Putamen (tissue), 1 donor: ENCODE results near the gene FKBP5.
"Not testable (repeated sequence)": the region's sequence is repeated elsewhere in the genome, so short reads cannot be mapped to it uniquely, and the experiment has no call there.

Source experiments
- DNase-seq: peaks from one replicate; pipeline ENCODE4 v3.0.0-alpha.2; 2016; ENCODE audit warnings: low spot score

Gene FKBP5

DNA sequence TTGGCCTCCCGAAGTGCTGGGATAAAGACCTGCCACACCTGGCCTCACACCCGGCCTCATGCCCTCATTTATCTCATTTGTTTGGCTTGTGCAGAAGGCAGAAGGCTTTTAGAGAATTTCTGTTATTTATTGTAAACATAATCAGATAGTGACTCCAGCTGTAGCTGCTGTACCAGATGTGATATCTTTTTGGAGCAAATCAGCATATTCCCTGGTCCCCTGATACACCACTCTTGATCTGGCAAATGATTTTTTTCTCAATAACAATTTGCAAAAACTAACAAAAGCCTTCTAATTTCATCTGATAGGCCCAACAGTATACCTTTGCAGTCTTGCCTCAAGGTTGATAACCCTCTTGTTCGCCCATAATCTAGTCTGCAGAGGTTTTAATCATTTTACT lies 149.5 kb downstream of the FKBP5 start:
- DNase-seq: no peak

DNA sequence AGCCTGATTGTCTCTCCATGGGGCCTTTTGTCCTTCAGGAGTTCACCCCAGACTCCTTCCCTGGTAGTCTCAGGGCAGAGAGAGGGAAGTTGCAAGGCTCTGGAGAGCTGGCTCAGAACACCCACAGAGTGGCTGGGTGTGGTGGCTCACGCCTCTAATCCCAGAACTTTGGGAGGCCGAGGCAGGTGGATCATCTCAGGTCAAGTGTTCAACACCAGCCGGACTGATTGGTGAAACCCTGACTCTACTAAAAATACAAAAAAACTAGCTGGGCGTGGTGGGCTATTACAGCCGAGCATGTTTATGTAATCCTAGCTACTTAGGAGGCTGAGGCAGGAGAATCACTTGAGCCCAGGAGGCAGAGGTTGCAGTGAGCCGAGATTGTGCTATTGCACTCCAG lies 152.9 kb downstream of the FKBP5 start:
- DNase-seq: not testable (repeated sequence)

DNA sequence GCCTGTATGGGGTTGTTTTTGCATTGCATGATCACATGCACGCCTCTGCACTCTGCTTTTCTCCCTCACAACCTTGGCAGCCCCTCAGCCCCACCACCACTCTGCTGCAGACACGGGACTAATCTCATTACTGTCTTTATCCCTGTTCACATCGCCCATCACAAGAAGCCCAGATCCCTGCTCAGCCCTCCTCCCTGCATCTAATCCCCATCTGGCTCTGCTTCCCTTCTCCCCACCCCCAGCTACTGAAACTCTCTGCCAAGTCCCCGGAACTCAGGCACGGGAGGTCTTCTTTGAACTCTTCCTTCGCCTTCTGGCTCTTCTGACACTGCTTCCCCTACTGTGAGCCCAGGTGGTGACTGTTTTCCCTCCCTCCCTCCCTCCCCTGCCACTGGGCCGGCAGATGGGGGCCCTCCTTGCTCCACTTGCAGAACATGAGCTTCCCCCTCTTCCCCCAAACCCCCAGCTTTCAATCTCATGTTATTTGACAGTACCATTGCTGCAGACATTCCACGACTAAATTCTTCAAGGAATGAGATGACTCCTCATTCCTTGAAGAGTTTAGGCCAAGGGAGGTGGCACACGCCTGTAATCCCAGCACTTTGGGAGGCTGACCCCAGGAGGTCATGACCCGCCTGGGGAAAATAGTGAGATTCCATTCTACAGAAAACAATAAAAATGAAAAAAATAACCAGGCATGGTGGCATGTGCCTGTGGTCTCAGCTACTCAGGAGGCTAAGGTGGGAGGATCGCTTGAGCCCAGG lies 154.1 kb downstream of the FKBP5 start:
- no peak for DNase-seq

DNA sequence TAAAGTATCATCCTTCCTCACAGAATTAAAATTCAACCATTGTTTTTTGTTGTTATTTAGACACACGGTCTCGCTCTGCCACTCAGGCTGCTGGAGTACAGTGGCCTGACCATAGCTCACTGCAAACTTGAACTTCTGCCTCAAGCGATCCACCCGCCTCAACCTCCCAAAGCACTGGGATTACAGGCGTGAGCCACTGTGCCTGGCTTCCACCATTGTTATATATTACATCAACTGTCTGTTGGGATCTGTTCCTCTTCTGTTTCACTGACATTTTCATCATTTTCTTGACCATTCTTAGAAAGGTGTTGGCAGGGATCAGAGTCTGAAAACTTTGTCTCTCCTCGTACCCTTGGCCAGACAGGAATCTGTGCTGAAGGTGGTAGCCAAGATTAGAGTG lies 154.7 kb downstream of the FKBP5 start:
- no peak for DNase-seq

DNA sequence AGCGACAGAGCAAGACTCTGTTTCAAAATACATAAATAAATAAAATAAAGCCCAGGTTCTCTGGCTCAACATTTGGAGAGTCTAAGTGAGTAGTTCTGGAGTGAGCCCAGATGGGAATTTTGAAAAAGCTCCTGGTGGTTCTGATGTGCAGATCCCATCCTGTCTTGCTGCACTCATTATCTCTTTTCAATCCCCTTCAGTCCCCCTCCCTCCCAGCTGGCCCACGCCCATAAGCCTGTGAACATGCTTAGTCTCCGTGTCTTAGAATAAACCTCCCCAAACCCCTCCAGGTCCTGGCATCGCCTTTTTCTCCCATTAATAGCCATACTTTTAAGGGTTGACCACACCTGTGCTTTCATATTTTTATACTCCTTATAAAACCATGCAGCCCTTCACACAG lies 156.6 kb downstream of the FKBP5 start:
- no peak for DNase-seq

DNA sequence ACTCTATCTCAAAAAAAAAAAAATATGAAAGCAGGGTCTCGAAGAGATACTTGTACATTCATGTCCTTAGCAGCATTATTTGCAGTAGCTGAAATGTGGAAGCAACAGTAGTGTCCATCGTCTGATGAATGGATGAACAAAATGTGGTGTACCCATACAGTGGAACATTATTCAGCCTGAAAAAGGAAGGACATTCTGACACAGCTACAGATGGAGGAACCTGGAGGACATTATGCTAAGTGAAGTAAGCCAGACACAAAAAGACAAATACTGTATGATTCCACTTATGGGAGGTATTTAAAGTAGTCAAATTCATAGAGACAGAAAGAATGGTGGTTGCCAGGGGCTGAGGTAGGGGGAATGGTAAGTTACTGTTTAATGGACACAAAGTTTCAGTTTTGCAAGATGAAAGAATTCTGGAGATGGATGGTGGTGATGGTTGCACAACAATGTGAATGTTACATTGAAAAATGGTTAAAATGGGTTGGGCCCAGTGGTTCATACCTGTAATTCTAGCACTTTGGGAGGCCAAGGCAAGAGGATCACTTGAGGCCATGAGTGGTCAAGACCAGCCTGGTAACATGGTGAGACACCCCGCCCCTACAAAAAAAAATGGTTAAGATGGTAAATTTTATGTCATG lies 164.2 kb downstream of the FKBP5 start:
- DNase-seq: no peak
